ENCODE results near the gene SNAPC3. TPM values are rescaled to one million over a fixed set of nuclear protein-coding genes. Genes with fewer than 3 reads are reported as not detected.
A peak's percentile ranks its signal among the peaks of the same experiment; 100 is the strongest.

SNAPC3 gene
- total and polyA plus RNA-seq, 5 donors from 2014 or later: 8.1 to 15.3 (median 14.0) TPM

DNA sequence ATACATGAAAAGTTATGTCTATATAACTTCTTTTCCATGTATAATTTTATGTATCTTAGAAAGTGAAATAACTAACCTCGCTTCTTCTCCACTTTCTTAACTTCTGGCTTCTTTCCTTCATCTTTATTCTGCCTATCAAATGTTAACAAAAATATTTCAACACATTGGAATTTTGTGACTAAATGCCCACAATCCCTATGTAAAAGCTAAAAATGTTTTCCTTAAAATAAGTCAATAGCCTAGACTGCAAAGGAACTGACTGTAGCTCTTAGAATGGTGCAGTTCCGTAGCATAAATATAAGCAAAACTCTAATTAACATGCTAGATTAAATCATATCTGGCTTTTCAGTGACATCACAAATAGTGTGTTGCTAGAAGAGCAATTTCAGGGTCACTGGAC is 47.2 kb downstream of the SNAPC3 start:
- Histone ChIP-seq H3K27ac (ENCODE audit: insufficient read depth, low read length, poor library complexity, severe bottlenecking) (no peak overlapping the region), H3K27me3 (ENCODE audit: control insufficient read depth, insufficient read depth, low read length) (no peaks in the 10 kb centered on the region), H3K4me3 (ENCODE audit: low read depth, low read length) (no peak overlapping the region), H3K36me3 (ENCODE audit: control insufficient read depth, insufficient read depth, low read length) (peaks cover 90% of the 10 kb centered on the region), H3K4me1 (ENCODE audit: control insufficient read depth, insufficient read depth, low read length, poor library complexity, severe bottlenecking) (no peaks in the 10 kb centered on the region), H3K9me3 (ENCODE audit: control insufficient read depth in 2 of 2, low read length in 2 of 2) (no peaks in the 10 kb centered on the region)
- no peak overlapping the region for H3K4me3 Mint-ChIP-seq
- H3K27ac Mint-ChIP-seq: peak overlapping the region in 1 of 3 donors; percentile 65
- ATAC-seq (ENCODE audit: low read depth in 2 of 2) (no peak), DNase-seq (no peak)
- peaks cover 11 to 27% (median 24%) of the 10 kb centered on the region in 4 donors for H3K4me1 Mint-ChIP-seq
- peaks cover 52% of the 10 kb centered on the region for H3K36me3 Mint-ChIP-seq
- no peaks in the 10 kb centered on the region for H3K9me3 Mint-ChIP-seq
- no peaks in the 10 kb centered on the region for H3K27me3 Mint-ChIP-seq

DNA sequence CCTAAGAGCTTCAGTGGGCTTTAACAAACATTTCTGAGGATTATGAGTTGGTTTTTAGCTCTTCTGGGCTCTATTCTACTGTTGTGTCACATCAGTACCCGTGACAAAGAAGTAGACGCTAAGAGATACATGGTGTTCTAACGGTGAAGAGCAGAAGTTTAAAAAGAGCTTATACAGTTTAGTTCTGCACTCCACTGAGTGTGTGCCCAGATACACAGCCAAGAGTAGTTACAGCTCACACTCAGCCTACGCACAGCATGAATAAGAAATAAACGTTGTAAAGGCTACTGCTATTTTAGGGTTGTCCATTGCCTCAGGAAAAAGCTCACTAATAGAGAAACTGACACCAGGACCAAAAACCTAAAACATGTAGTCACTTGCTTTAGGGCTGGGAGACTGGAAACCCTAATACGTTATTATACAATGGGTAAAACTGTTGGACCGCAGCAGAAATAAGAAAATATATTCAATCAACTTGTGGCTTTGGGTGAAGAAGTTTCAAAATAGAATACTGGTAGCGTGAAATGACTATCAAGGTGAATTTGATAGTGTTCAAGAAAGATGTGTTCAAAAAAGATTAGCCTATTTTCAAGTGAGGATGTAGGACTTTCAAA is 53.4 kb downstream of the SNAPC3 start:
- Histone ChIP-seq H3K4me1 (ENCODE audit: control insufficient read depth, insufficient read depth, low read length, poor library complexity, severe bottlenecking) (peaks cover 3% of the 10 kb centered on the region), H3K27ac (ENCODE audit: insufficient read depth, low read length, poor library complexity, severe bottlenecking) (no peak overlapping the region), H3K4me3 (ENCODE audit: low read depth, low read length) (no peak overlapping the region), H3K36me3 (ENCODE audit: control insufficient read depth, insufficient read depth, low read length) (peaks cover 78% of the 10 kb centered on the region), H3K27me3 (ENCODE audit: control insufficient read depth, insufficient read depth, low read length) (no peaks in the 10 kb centered on the region), H3K9me3 (ENCODE audit: control insufficient read depth in 2 of 2, low read length in 2 of 2) (no peaks in the 10 kb centered on the region)
- Mint-ChIP-seq H3K4me1 (peaks cover 13 to 31% (median 27%) of the 10 kb centered on the region in 4 donors), H3K27me3 (no peaks in the 10 kb centered on the region), H3K4me3 (no peak overlapping the region), H3K27ac (peak overlapping the region in 1 of 3 donors; percentile 63), H3K36me3 (peaks cover 34% of the 10 kb centered on the region), H3K9me3 (no peaks in the 10 kb centered on the region)
- no peak for ATAC-seq (ENCODE audit: low read depth in 2 of 2)
- no peak for DNase-seq

DNA sequence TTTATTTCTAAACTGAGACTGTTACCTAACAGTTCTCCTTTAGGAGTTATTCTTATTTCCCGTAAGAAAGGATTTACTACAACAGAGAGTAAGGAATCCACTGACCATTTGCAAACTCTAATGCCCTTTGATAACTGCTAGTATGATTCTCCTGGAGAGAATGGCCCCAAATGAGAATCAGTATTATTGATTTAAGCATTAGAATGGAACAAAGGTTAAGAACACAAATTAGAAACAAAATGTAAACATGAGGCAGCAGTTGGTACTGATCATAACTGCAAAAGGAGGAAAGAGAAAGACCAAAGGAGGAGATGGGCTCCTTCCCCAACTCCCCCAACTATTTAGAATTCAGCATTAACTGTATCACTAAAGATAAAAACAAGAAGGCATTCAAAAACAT is 57.4 kb downstream of the SNAPC3 start:
- DNase-seq: no peak

GRCh38 chr9:15482146-15482545 is 59.5 kb downstream of the SNAPC3 start:
- H3K9me3 ChIP-seq (ENCODE audit: control insufficient read depth in 2 of 2, low read length in 2 of 2): no peaks in the 10 kb centered on the region
- Mint-ChIP-seq H3K27ac (peak overlapping the region; percentile 66 to 87 (median 72)), H3K4me3 (peak overlapping the region in 1 of 4 donors; percentile 10), H3K27me3 (no peaks in the 10 kb centered on the region), H3K9me3 (no peaks in the 10 kb centered on the region), H3K4me1 (peaks cover 28 to 55% (median 36%) of the 10 kb centered on the region in 4 donors), H3K36me3 (peaks cover 32% of the 10 kb centered on the region)
- H3K27me3 ChIP-seq (ENCODE audit: control insufficient read depth, insufficient read depth, low read length): no peaks in the 10 kb centered on the region
- peaks cover 13% of the 10 kb centered on the region for H3K4me1 ChIP-seq (ENCODE audit: control insufficient read depth, insufficient read depth, low read length, poor library complexity, severe bottlenecking)
- ATAC-seq (ENCODE audit: low read depth in 2 of 2) (no peak), DNase-seq (no peak)
- H3K4me3 ChIP-seq (ENCODE audit: low read depth, low read length): no peak overlapping the region
- peaks cover 68% of the 10 kb centered on the region for H3K36me3 ChIP-seq (ENCODE audit: control insufficient read depth, insufficient read depth, low read length)
- no peak overlapping the region for H3K27ac ChIP-seq (ENCODE audit: insufficient read depth, low read length, poor library complexity, severe bottlenecking)

More for the DNA sequence above, 57.4 kb downstream of the SNAPC3 start:
- Histone ChIP-seq H3K9me3 (ENCODE audit: control insufficient read depth in 2 of 2, low read length in 2 of 2) (no peaks in the 10 kb centered on the region), H3K36me3 (ENCODE audit: control insufficient read depth, insufficient read depth, low read length) (peaks cover 76% of the 10 kb centered on the region), H3K27ac (ENCODE audit: insufficient read depth, low read length, poor library complexity, severe bottlenecking) (no peak overlapping the region), H3K4me3 (ENCODE audit: low read depth, low read length) (no peak overlapping the region), H3K27me3 (ENCODE audit: control insufficient read depth, insufficient read depth, low read length) (no peaks in the 10 kb centered on the region), H3K4me1 (ENCODE audit: control insufficient read depth, insufficient read depth, low read length, poor library complexity, severe bottlenecking) (peaks cover 13% of the 10 kb centered on the region)
- ATAC-seq (ENCODE audit: low read depth in 2 of 2): no peak
- Mint-ChIP-seq H3K4me1 (peaks cover 25 to 42% (median 33%) of the 10 kb centered on the region in 4 donors), H3K27me3 (no peaks in the 10 kb centered on the region), H3K27ac (peak overlapping the region in 2 of 3 donors; percentile 16 to 60), H3K36me3 (peaks cover 31% of the 10 kb centered on the region), H3K4me3 (peak overlapping the region in 1 of 4 donors; percentile 62), H3K9me3 (no peaks in the 10 kb centered on the region)

- Histone ChIP-seq H3K9me3 (ENCODE audit: control insufficient read depth in 2 of 2, low read length in 2 of 2) (no peaks in the 10 kb centered on the region), H3K36me3 (ENCODE audit: control insufficient read depth, insufficient read depth, low read length) (peaks cover 64% of the 10 kb centered on the region), H3K4me1 (ENCODE audit: control insufficient read depth, insufficient read depth, low read length, poor library complexity, severe bottlenecking) (peaks cover 13% of the 10 kb centered on the region), H3K27ac (ENCODE audit: insufficient read depth, low read length, poor library complexity, severe bottlenecking) (no peak overlapping the region), H3K27me3 (ENCODE audit: control insufficient read depth, insufficient read depth, low read length) (no peaks in the 10 kb centered on the region), H3K4me3 (ENCODE audit: low read depth, low read length) (no peak overlapping the region)
- no peak for DNase-seq
- peak overlapping the region in 1 of 3 donors; percentile 4 for H3K27ac Mint-ChIP-seq
- no peaks in the 10 kb centered on the region for H3K27me3 Mint-ChIP-seq
- H3K36me3 Mint-ChIP-seq: peaks cover 35% of the 10 kb centered on the region
- no peak overlapping the region for H3K4me3 Mint-ChIP-seq
- ATAC-seq (ENCODE audit: low read depth in 2 of 2): no peak
- peaks cover 32 to 65% (median 36%) of the 10 kb centered on the region in 4 donors for H3K4me1 Mint-ChIP-seq
- no peaks in the 10 kb centered on the region for H3K9me3 Mint-ChIP-seq
These were observed 62.1 kb downstream of the SNAPC3 start for GRCh38 chr9:15484802-15485201.

- H3K4me1 ChIP-seq (ENCODE audit: control insufficient read depth, insufficient read depth, low read length, poor library complexity, severe bottlenecking): peaks cover 9% of the 10 kb centered on the region
- no peaks in the 10 kb centered on the region for H3K27me3 ChIP-seq (ENCODE audit: control insufficient read depth, insufficient read depth, low read length)
- Mint-ChIP-seq H3K4me1 (peaks cover 35 to 63% (median 36%) of the 10 kb centered on the region in 4 donors), H3K27ac (peak overlapping the region in 2 of 3 donors; percentile 0 to 72), H3K4me3 (no peak overlapping the region), H3K36me3 (peaks cover 41% of the 10 kb centered on the region), H3K9me3 (no peaks in the 10 kb centered on the region), H3K27me3 (no peaks in the 10 kb centered on the region)
- no peaks in the 10 kb centered on the region for H3K9me3 ChIP-seq (ENCODE audit: control insufficient read depth in 2 of 2, low read length in 2 of 2)
- ATAC-seq (ENCODE audit: low read depth in 2 of 2): no peak
- H3K27ac ChIP-seq (ENCODE audit: insufficient read depth, low read length, poor library complexity, severe bottlenecking): peak overlapping the region; percentile 11
- peak in 2 of 3 donors; percentile 27 to 39 for DNase-seq
- H3K36me3 ChIP-seq (ENCODE audit: control insufficient read depth, insufficient read depth, low read length): peaks cover 57% of the 10 kb centered on the region
- no peak overlapping the region for H3K4me3 ChIP-seq (ENCODE audit: low read depth, low read length)
These were observed 63.4 kb downstream of the SNAPC3 start for GRCh38 chr9:15485836-15486666.

GRCh38 chr9:15491950-15492349 is 69.3 kb downstream of the SNAPC3 start:
- Histone ChIP-seq H3K27me3 (ENCODE audit: control insufficient read depth, insufficient read depth, low read length) (no peaks in the 10 kb centered on the region), H3K36me3 (ENCODE audit: control insufficient read depth, insufficient read depth, low read length) (peaks cover 44% of the 10 kb centered on the region), H3K4me3 (ENCODE audit: low read depth, low read length) (no peak overlapping the region), H3K9me3 (ENCODE audit: control insufficient read depth in 2 of 2, low read length in 2 of 2) (no peaks in the 10 kb centered on the region), H3K27ac (ENCODE audit: insufficient read depth, low read length, poor library complexity, severe bottlenecking) (no peak overlapping the region), H3K4me1 (ENCODE audit: control insufficient read depth, insufficient read depth, low read length, poor library complexity, severe bottlenecking) (peaks cover 14% of the 10 kb centered on the region)
- no peaks in the 10 kb centered on the region for H3K27me3 Mint-ChIP-seq
- peaks cover 41 to 70% (median 54%) of the 10 kb centered on the region in 4 donors for H3K4me1 Mint-ChIP-seq
- peaks cover 0 to 5% (median 4%) of the 10 kb centered on the region in 7 donors for H3K9me3 Mint-ChIP-seq
- ATAC-seq (ENCODE audit: low read depth in 2 of 2) (no peak), DNase-seq (no peak)
- peak overlapping the region; percentile 25 to 61 (median 39) for H3K27ac Mint-ChIP-seq
- H3K4me3 Mint-ChIP-seq: peak overlapping the region in 3 of 4 donors; percentile 6 to 21 (median 11)
- peaks cover 35% of the 10 kb centered on the region for H3K36me3 Mint-ChIP-seq
